Astrocyte of the cerebellum (primary cell): ENCODE results near the gene TMEM63C.
"Not testable (repeated sequence)": the region's sequence is repeated elsewhere in the genome, so short reads cannot be mapped to it uniquely, and the experiment has no call there.

ENCODE experiments used
- DNase-seq: peaks from one replicate; pipeline ENCODE4 v3.0.0-alpha.2; 2011; ENCODE audit warnings: low read depth
- H3K4me3 ChIP-seq: 2 replicates; pipeline ENCODE4 v1.5.1; 2011; ENCODE audit warnings: mild to moderate bottlenecking, low read depth, low read length, moderate library complexity
- in situ Hi-C: cut with HindIII; loops from 2 replicates; pipeline ENCODE4 v1.10.0; 2017; ENCODE audit warnings: low sequenced_read_pairs
- TF ChIP-seq, protein P1 (sequence below): IDR thresholded peaks from 2 replicates; pipeline ENCODE4 v1.5.1; 2012; ENCODE audit warnings: low read length, low read depth, moderate library complexity, mild to moderate bottlenecking; ENCODE audit errors: missing control alignments

TMEM63C gene

GRCh38 chr14:77279719-77280118 lies 98.1 kb downstream of the TMEM63C start:
- no peak overlapping the region for H3K4me3 ChIP-seq
- in situ Hi-C loops = no loop called here
- TF ChIP-seq, protein P1, sequence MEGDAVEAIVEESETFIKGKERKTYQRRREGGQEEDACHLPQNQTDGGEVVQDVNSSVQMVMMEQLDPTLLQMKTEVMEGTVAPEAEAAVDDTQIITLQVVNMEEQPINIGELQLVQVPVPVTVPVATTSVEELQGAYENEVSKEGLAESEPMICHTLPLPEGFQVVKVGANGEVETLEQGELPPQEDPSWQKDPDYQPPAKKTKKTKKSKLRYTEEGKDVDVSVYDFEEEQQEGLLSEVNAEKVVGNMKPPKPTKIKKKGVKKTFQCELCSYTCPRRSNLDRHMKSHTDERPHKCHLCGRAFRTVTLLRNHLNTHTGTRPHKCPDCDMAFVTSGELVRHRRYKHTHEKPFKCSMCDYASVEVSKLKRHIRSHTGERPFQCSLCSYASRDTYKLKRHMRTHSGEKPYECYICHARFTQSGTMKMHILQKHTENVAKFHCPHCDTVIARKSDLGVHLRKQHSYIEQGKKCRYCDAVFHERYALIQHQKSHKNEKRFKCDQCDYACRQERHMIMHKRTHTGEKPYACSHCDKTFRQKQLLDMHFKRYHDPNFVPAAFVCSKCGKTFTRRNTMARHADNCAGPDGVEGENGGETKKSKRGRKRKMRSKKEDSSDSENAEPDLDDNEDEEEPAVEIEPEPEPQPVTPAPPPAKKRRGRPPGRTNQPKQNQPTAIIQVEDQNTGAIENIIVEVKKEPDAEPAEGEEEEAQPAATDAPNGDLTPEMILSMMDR = no peak
- no peak for DNase-seq

DNA sequence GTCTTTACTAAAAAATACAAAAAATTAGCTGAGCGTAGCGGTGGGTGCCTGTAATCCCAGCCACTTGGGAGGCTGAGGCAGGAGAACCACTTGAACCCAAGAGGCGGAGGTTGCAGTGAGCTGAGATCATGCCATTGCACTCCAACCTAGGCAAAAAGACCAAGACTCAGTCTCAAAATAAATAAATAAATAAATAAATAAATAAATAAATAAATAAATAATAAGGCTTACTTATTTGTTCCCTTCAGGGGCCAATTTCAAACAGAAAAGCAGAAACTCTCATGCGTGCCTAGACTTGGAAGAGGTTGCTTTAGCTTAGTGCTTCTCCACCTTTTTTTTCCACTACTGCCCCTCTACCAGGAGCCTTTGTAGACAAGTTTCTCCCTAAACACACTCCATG lies 99.3 kb downstream of the TMEM63C start:
- in situ Hi-C loops, DNase-seq, H3K4me3 ChIP-seq: not testable (repeated sequence)

DNA sequence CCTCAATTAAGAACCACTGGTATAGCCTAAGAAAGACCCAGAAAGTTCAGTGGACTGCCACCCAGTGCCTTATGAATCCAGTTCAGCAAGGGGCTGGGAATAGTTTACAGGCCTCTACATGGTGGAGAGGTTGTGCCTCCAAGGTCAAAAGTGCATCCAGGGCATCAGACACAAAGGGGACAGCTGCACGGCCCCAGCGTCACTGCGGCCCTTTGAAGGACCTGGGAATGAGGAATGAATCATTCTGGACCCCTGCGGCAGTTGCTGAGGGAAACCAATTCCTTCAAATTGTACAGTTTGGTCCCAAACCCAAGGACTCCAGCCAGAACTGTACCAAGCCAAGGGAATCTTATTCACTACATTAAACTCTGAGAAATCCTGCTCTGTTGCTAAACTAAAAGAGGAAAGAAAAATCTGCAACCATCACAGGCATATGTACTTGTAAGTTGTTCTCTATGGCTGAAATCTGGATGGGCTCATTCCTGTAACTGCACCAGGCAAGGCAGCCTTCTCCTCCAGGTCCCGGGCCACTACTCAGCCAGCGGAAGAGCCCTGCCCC lies 100.3 kb downstream of the TMEM63C start:
- no peak overlapping the region for H3K4me3 ChIP-seq
- DNase-seq = no peak
- TF ChIP-seq, protein P1 = no peak
- in situ Hi-C loops = no loop called here

- TF ChIP-seq, protein P1 = no peak
- no peak overlapping the region for H3K4me3 ChIP-seq
- DNase-seq = no peak
- in situ Hi-C loops = no loop called here
These were observed 102.5 kb downstream of the TMEM63C start for GRCh38 chr14:77284066-77284465.

DNA sequence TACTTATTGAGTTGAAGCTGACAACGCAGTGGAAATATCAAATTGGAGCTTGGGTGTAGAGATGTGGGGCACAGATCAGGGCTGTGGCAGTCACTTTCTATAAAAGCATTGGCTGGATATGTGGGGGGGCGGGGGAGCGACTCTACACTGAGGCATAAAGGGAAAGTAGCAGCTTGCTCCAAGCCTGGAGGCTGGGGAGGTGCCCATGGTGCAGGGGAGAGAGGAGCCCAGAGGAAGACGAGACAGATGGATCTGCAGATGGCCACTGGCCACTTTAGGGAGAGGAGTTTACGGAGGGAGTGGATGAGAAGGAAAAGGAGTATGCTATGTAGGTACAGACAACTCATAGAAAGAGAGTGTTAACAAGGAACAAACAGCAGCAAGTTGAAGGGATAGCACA lies 102.9 kb downstream of the TMEM63C start:
- no peak for DNase-seq
- H3K4me3 ChIP-seq = no peak overlapping the region
- TF ChIP-seq, protein P1 = no peak
- in situ Hi-C loops = no loop called here

- in situ Hi-C loops = no loop called here
- no peak for DNase-seq
- no peak overlapping the region for H3K4me3 ChIP-seq
- TF ChIP-seq, protein P1 = no peak
These were observed 105.0 kb downstream of the TMEM63C start for GRCh38 chr14:77286576-77286975.

GRCh38 chr14:77290705-77291104 lies 109.1 kb downstream of the TMEM63C start:
- in situ Hi-C loops = loop anchor here (5.0 kb wide), 1 partner anchor 82 kb away; no protein-coding TSS in a partner anchor
- no peak for DNase-seq
- H3K4me3 ChIP-seq = no peak overlapping the region
- TF ChIP-seq, protein P1 = no peak
